Neural progenitor cell (in vitro differentiated cells): ENCODE results near the gene FGF11.
"Not testable (repeated sequence)": the region's sequence is repeated elsewhere in the genome, so short reads cannot be mapped to it uniquely, and the experiment has no call there.

Source experiments
- CTCF ChIP-seq: fragments of 200-600 bp; sonication (generic); IDR thresholded peaks from 2 replicates; pipeline ENCODE4 v1.5.1; 2017; ENCODE audit warnings: antibody characterized with exemption, mild to moderate bottlenecking
- EZH2 ChIP-seq: fragments of 200-600 bp; sonication (generic); IDR thresholded peaks from 2 replicates; pipeline ENCODE4 v1.6.1; 2017; ENCODE audit warnings: antibody characterized with exemption, mild to moderate bottlenecking, moderate library complexity

- not testable (repeated sequence) for TF ChIP-seq CTCF, EZH2
Measured at GRCh38 chr17:7481275-7481674, 42.0 kb downstream of the FGF11 start, which contains the start of gene SLC35G6.
